ENCODE results near the gene ASIC1. TPM values are rescaled to one million over a fixed set of nuclear protein-coding genes. Genes with fewer than 3 reads are reported as not detected.

Gene ASIC1
- total and polyA plus RNA-seq, 2 of the 4 experiments (the other 2 are of a cell fraction) = 1.6 to 9.9 TPM

DNA sequence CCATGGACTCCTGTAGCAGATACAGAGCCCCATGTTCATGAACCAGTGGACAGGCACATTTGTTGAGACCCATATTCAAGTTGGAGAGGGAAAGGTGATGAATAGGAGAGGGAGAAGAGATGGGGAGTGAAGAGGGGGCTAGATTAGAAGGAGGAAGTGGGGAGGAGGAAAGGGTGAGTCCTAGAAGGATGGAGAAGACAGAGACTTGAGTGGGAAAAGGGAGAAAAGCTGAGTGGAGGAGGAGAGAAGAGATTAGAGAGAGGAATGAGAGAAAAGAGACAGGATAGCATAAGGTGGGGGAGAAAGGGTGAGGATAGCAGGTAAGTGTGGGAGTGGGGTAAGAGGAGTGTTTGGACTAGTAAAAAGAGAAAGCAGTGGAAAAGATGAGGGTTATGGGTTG is 4.9 kb upstream of the ASIC1 start:
- in situ Hi-C loops (cut with MboI; ENCODE audit: low sequenced_read_pairs) (loop anchor here (5.0 kb wide), 1 partner anchor 185 kb away; no protein-coding TSS in a partner anchor), intact Hi-C loops (cut with micrococcal nuclease) (no loop called here), dilution Hi-C loops (cut with HindIII; ENCODE audit: low sequenced_read_pairs, unreplicated experiment) (no loop called here)
- Histone ChIP-seq H3K27ac (ENCODE audit: insufficient read depth, low read length) (no peak overlapping the region), H2AK5ac (ENCODE audit: low read depth, low read length) (no peak overlapping the region), H3K4ac (ENCODE audit: low read depth, low read length) (no peak overlapping the region), H3K56ac (ENCODE audit: extremely low read depth, insufficient read depth, low read length) (no peak overlapping the region), H3K4me2 (ENCODE audit: low read depth, low read length) (no peak overlapping the region), H3K9me1 (ENCODE audit: insufficient read depth, low read length) (no peaks in the 10 kb centered on the region), H3K4me1 (ENCODE audit: control insufficient read depth, insufficient read depth, low read length) (peaks cover 4% of the 10 kb centered on the region), H2BK20ac (ENCODE audit: low read depth, low read length) (no peak overlapping the region), H4K8ac (ENCODE audit: low read depth in 2 of 2, low read length in 2 of 2) (no peak overlapping the region), H4K5ac (ENCODE audit: low read depth, low read length) (no peak overlapping the region), H3K79me1 (ENCODE audit: low read depth in 1 of 2, low read length in 2 of 2) (no peaks in the 10 kb centered on the region; a peak in 1 of 4 replicates), H3K23ac (ENCODE audit: low read depth, low read length) (no peak overlapping the region), H2BK5ac (ENCODE audit: low read depth, low read length, poor library complexity, severe bottlenecking) (no peak overlapping the region), H3K9ac (ENCODE audit: low read depth, low read length) (no peak overlapping the region), H4K20me1 (ENCODE audit: insufficient read depth, low read length) (peaks cover 7% of the 10 kb centered on the region; the same call in 1 of the 2 replicates), H2BK120ac (ENCODE audit: low read depth, low read length) (no peak overlapping the region), H3K9me3 (ENCODE audit: control insufficient read depth, insufficient read depth, low read length) (no peaks in the 10 kb centered on the region), H3K4me3 (ENCODE audit: insufficient read depth, low read depth, low read length) (no peak overlapping the region), H2BK15ac (ENCODE audit: low read depth, low read length) (no peak overlapping the region), H3K14ac (replicated peaks; ENCODE audit: low read depth, low read length) (no peak overlapping the region), H4K91ac (ENCODE audit: insufficient read depth, low read depth, low read length) (no peak overlapping the region), H3K27me3 (ENCODE audit: control insufficient read depth, insufficient read depth, low read length) (peaks cover 59% of the 10 kb centered on the region), H2AFZ (replicated peaks; ENCODE audit: low read length, poor library complexity) (no peak overlapping the region), H2AK9ac (replicated peaks; ENCODE audit: low read depth, low read length, poor library complexity) (no peak overlapping the region), H3K18ac (ENCODE audit: low read depth, low read length) (no peak overlapping the region), H3K36me3 (ENCODE audit: control insufficient read depth, insufficient read depth, low read length) (no peaks in the 10 kb centered on the region)
- DNase-seq (no peak), ATAC-seq (ENCODE audit: low read depth) (no peak)
- CTCF ChIA-PET = interaction anchor here (1.6 kb wide), 1 partner anchor 85 kb away, joined by 4 read pairs; no protein-coding TSS in a partner anchor
- BruUV-seq (replicated peaks) = no TSS peak
- TF ChIP-seq CEBPB (IDR thresholded peaks at IDR 0.05; ENCODE audit: low read depth, low read length) = no peak
- TF ChIP-seq RFX5 (IDR thresholded peaks at IDR 0.05; ENCODE audit: low read depth, low read length) = no peak
- TF ChIP-seq FOS (IDR thresholded peaks at IDR 0.05; ENCODE audit: low read depth, low read length) = no peak
- TF ChIP-seq SMC3 (IDR thresholded peaks at IDR 0.05; ENCODE audit: low read depth, low read length) = no peak
- TF ChIP-seq POLR2A (IDR thresholded peaks at IDR 0.05; ENCODE audit: low read depth, low read length) = no peak
- TF ChIP-seq MXI1 (IDR thresholded peaks at IDR 0.05; ENCODE audit: borderline replicate concordance, low read depth, low read length) = no peak
- TF ChIP-seq CTCF (conservative IDR thresholded peaks at IDR 0.05; ENCODE audit: low read depth, low read length) = no peak
- no peak for TF ChIP-seq BHLHE40 (IDR thresholded peaks at IDR 0.05; ENCODE audit: low read depth, low read length)
- TF ChIP-seq, protein P1, sequence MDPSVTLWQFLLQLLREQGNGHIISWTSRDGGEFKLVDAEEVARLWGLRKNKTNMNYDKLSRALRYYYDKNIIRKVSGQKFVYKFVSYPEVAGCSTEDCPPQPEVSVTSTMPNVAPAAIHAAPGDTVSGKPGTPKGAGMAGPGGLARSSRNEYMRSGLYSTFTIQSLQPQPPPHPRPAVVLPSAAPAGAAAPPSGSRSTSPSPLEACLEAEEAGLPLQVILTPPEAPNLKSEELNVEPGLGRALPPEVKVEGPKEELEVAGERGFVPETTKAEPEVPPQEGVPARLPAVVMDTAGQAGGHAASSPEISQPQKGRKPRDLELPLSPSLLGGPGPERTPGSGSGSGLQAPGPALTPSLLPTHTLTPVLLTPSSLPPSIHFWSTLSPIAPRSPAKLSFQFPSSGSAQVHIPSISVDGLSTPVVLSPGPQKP (IDR thresholded peaks at IDR 0.05; ENCODE audit: borderline replicate concordance, low read depth, low read length) = no peak
- TF ChIP-seq RAD21 (IDR thresholded peaks at IDR 0.05; ENCODE audit: low read length) = no peak
- TF ChIP-seq CHD1 (IDR thresholded peaks at IDR 0.05; ENCODE audit: low read depth, low read length) = no peak
- TF ChIP-seq NFE2L2 (IDR thresholded peaks at IDR 0.05; ENCODE audit: low read depth, low read length) = no peak
- no peak for TF ChIP-seq MAZ (IDR thresholded peaks at IDR 0.05; ENCODE audit: borderline replicate concordance, low read depth, low read length)
- TF ChIP-seq USF2 (IDR thresholded peaks at IDR 0.05; ENCODE audit: low read depth, low read length) = no peak
- TF ChIP-seq RCOR1 (IDR thresholded peaks at IDR 0.05; ENCODE audit: insufficient replicate concordance, low read length) = no peak
- TF ChIP-seq MAFK (IDR thresholded peaks at IDR 0.05; ENCODE audit: low read depth, low read length) = no peak
- POLR2A ChIA-PET (ENCODE audit: unreplicated experiment) = no interaction called here

Data from IMR-90 (cell line).